Measurements from ENCODE around the gene GFRA1. TPM values are rescaled to one million over a fixed set of nuclear protein-coding genes. Genes with fewer than 3 reads are reported as not detected.

GFRA1 gene
- total and polyA plus RNA-seq, 2 experiments from 2014 or later = 0.48 to 2.9 TPM

DNA sequence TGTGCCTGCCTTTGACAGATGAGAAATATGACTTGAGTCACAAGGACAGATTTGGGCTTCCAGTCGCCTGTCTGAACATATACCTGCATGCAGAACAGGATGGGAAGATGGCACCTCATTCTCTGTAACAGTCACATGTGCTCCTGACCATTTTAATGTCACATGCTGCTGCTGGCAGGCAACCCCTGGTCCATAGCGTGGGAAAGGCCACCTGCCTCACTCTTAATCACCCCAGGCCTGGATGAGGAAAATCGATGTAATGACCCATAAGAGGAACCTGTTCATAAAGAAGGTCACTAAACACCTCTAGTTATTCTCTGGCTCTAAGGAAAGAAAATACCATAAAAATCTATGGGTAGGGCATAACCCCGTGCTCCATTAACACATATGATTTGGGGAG is 110.2 kb downstream of the GFRA1 start:
- no peak for DNase-seq (ENCODE audit: low spot score)
- Histone ChIP-seq H3K4me1 (ENCODE audit: insufficient read depth) (no peaks in the 10 kb centered on the region), H3K4me2 (no peak overlapping the region), H3K27me3 (no peaks in the 10 kb centered on the region), H3K9me3 (ENCODE audit: low read depth) (no peaks in the 10 kb centered on the region), H4K20me1 (ENCODE audit: insufficient read depth, poor library complexity, severe bottlenecking) (no peaks in the 10 kb centered on the region), H3K79me2 (no peaks in the 10 kb centered on the region), H2AFZ (no peak overlapping the region), H3K9me2 (replicated peaks; ENCODE audit: insufficient read depth) (no peaks in the 10 kb centered on the region), H3K36me3 (replicated peaks; ENCODE audit: insufficient read depth, low read depth) (no peaks in the 10 kb centered on the region), H3K4me3 (no peak overlapping the region), H3K27ac (no peak overlapping the region)
- TF ChIP-seq, protein P1, sequence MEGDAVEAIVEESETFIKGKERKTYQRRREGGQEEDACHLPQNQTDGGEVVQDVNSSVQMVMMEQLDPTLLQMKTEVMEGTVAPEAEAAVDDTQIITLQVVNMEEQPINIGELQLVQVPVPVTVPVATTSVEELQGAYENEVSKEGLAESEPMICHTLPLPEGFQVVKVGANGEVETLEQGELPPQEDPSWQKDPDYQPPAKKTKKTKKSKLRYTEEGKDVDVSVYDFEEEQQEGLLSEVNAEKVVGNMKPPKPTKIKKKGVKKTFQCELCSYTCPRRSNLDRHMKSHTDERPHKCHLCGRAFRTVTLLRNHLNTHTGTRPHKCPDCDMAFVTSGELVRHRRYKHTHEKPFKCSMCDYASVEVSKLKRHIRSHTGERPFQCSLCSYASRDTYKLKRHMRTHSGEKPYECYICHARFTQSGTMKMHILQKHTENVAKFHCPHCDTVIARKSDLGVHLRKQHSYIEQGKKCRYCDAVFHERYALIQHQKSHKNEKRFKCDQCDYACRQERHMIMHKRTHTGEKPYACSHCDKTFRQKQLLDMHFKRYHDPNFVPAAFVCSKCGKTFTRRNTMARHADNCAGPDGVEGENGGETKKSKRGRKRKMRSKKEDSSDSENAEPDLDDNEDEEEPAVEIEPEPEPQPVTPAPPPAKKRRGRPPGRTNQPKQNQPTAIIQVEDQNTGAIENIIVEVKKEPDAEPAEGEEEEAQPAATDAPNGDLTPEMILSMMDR (IDR thresholded peaks at IDR 0.05; ENCODE audit: poor library complexity) = no peak
- TF ChIP-seq EZH2 (IDR thresholded peaks at IDR 0.05; ENCODE audit: borderline replicate concordance) (no peak), EZH2phosphoT487 (IDR thresholded peaks at IDR 0.05; ENCODE audit: low read depth, severe bottlenecking, unreplicated experiment) (no peak)
- WGBS (ENCODE audit: low lambda C conversion rate, missing lambda C conversion rate) = 93% methylated on average over 4 of the region's 4 CpGs

DNA sequence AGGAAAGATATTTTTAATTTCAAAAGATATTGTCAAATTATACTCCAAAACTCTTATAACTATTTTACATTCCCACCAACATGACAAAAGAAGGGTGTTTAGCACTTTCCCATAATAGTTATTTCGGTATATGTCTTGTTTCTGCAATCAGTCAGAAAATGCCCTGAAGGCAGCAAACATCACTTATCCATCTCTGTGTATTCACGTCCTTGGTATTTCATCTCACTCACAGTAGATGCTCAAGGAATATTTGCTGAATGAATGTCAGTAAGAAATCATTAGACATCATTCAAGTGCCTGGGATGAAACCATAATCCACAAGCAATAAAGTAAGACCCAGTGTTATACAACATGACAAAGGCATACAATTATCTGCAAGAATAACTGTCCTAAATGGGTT is 112.7 kb downstream of the GFRA1 start:
- WGBS (ENCODE audit: low lambda C conversion rate, missing lambda C conversion rate) = 64% methylated on average over 2 of the region's 2 CpGs
- no peak overlapping the region for H3K4me3 ChIP-seq
- no peaks in the 10 kb centered on the region for H3K79me2 ChIP-seq
- TF ChIP-seq EZH2phosphoT487 (IDR thresholded peaks at IDR 0.05; ENCODE audit: low read depth, severe bottlenecking, unreplicated experiment) = no peak
- no peak for TF ChIP-seq EZH2 (IDR thresholded peaks at IDR 0.05; ENCODE audit: borderline replicate concordance)
- TF ChIP-seq, protein P1 (IDR thresholded peaks at IDR 0.05; ENCODE audit: poor library complexity) = no peak
- no peak overlapping the region for H2AFZ ChIP-seq
- H3K9me2 ChIP-seq (replicated peaks; ENCODE audit: insufficient read depth) = no peaks in the 10 kb centered on the region
- H3K4me2 ChIP-seq = no peak overlapping the region
- no peaks in the 10 kb centered on the region for H3K36me3 ChIP-seq (replicated peaks; ENCODE audit: insufficient read depth, low read depth)
- no peaks in the 10 kb centered on the region for H3K9me3 ChIP-seq (ENCODE audit: low read depth)
- no peak overlapping the region for H3K27ac ChIP-seq
- H4K20me1 ChIP-seq (ENCODE audit: insufficient read depth, poor library complexity, severe bottlenecking) = no peaks in the 10 kb centered on the region
- H3K4me1 ChIP-seq (ENCODE audit: insufficient read depth) = no peaks in the 10 kb centered on the region
- H3K27me3 ChIP-seq = no peaks in the 10 kb centered on the region
- DNase-seq (ENCODE audit: low spot score) = no peak

DNA sequence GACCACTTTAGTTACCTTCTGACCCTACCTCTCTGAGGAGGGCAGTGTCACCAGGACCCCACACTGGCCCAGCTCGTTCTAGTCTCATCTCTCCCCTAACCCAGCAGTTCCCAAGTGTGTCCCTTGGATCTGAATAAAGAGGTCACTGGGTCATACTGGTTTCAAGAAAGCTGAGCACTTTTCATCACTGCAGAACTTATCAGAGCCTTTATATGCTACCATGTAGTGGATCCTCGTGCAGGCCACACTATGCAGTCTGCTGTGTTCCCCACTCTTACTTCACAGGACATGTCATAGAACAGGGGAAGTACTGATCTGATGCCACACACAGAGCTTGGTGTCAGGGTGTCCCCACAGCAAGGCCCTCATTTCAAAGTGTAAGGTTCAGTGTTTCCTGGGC is 113.8 kb downstream of the GFRA1 start:
- no peak overlapping the region for H2AFZ ChIP-seq
- DNase-seq (ENCODE audit: low spot score) = no peak
- no peaks in the 10 kb centered on the region for H3K9me3 ChIP-seq (ENCODE audit: low read depth)
- no peaks in the 10 kb centered on the region for H3K27me3 ChIP-seq
- no peak overlapping the region for H3K27ac ChIP-seq
- H3K79me2 ChIP-seq = no peaks in the 10 kb centered on the region
- no peak overlapping the region for H3K4me2 ChIP-seq
- no peaks in the 10 kb centered on the region for H4K20me1 ChIP-seq (ENCODE audit: insufficient read depth, poor library complexity, severe bottlenecking)
- no peak overlapping the region for H3K4me3 ChIP-seq
- no peaks in the 10 kb centered on the region for H3K4me1 ChIP-seq (ENCODE audit: insufficient read depth)
- H3K36me3 ChIP-seq (replicated peaks; ENCODE audit: insufficient read depth, low read depth) = no peaks in the 10 kb centered on the region
- WGBS (ENCODE audit: low lambda C conversion rate, missing lambda C conversion rate) = 89% methylated on average over 2 of the region's 2 CpGs
- TF ChIP-seq EZH2 (IDR thresholded peaks at IDR 0.05; ENCODE audit: borderline replicate concordance) (no peak), EZH2phosphoT487 (IDR thresholded peaks at IDR 0.05; ENCODE audit: low read depth, severe bottlenecking, unreplicated experiment) (no peak)
- TF ChIP-seq, protein P1 (IDR thresholded peaks at IDR 0.05; ENCODE audit: poor library complexity) = no peak
- H3K9me2 ChIP-seq (replicated peaks; ENCODE audit: insufficient read depth) = no peaks in the 10 kb centered on the region

DNA sequence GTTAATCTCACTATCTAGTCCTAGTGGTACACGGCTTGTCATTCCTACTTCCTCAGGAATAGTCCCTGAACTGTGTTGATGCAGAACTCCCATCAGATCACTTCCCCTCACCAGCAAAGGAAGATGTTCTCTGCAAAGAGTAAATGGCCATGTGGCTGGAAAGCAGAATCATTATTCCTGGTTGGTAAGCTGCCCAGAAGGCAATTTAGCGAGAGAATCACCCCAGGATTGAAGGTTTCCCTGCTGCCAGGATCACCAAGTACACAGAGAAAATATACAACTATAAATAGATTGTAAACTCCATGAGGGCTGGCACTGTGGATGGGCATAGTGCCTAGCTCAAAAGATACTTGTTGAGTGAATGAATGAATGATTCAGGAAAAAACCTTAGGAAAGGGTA is 115.0 kb downstream of the GFRA1 start:
- Histone ChIP-seq H3K9me3 (ENCODE audit: low read depth) (no peaks in the 10 kb centered on the region), H4K20me1 (ENCODE audit: insufficient read depth, poor library complexity, severe bottlenecking) (no peaks in the 10 kb centered on the region), H3K27ac (no peak overlapping the region), H3K36me3 (replicated peaks; ENCODE audit: insufficient read depth, low read depth) (no peaks in the 10 kb centered on the region), H2AFZ (no peak overlapping the region), H3K27me3 (no peaks in the 10 kb centered on the region), H3K9me2 (replicated peaks; ENCODE audit: insufficient read depth) (no peaks in the 10 kb centered on the region), H3K4me1 (ENCODE audit: insufficient read depth) (no peaks in the 10 kb centered on the region), H3K4me3 (no peak overlapping the region), H3K79me2 (no peaks in the 10 kb centered on the region), H3K4me2 (no peak overlapping the region)
- no peak for TF ChIP-seq EZH2 (IDR thresholded peaks at IDR 0.05; ENCODE audit: borderline replicate concordance)
- TF ChIP-seq, protein P1 (IDR thresholded peaks at IDR 0.05; ENCODE audit: poor library complexity) = no peak
- TF ChIP-seq EZH2phosphoT487 (IDR thresholded peaks at IDR 0.05; ENCODE audit: low read depth, severe bottlenecking, unreplicated experiment) = no peak
- WGBS (ENCODE audit: low lambda C conversion rate, missing lambda C conversion rate) = 82% methylated on average over 2 of the region's 2 CpGs
- DNase-seq (ENCODE audit: low spot score) = no peak

All from hepatocyte (in vitro differentiated cells).